Upper lobe of left lung (tissue), 4 donors: ENCODE data around the gene PDLIM5.

Experiments used
- EP300 ChIP-seq, 4 donors: sonication (generic); formaldehyde crosslinking; IDR thresholded peaks; one replicate each; pipeline ENCODE4 v1.5.1; 2017; ENCODE audit warnings: antibody characterized with exemption in 4 of 4, control low read depth in 2 of 4
- POLR2A ChIP-seq, 4 donors: fragments of 450-650 bp; IDR thresholded peaks; one replicate each; pipeline ENCODE4 v1.5.1; 2016 to 2017; ENCODE audit warnings: antibody characterized with exemption in 4 of 4, mild to moderate bottlenecking in 2 of 4
- POLR2AphosphoS5 ChIP-seq, 2 donors: sonication (generic); formaldehyde crosslinking; IDR thresholded peaks; one replicate each; pipeline ENCODE4 v1.5.1; 2017; ENCODE audit warnings: antibody characterized with exemption in 2 of 2
- TF ChIP-seq, protein P1 (sequence below), 6 experiments: fragments of 450-650 bp in 4 of 6; fragments of 200-600 bp in 2 of 6; sonication (generic) in 2 of 6; IDR thresholded peaks; one replicate each; pipeline ENCODE4 v1.5.1; 2016 to 2019; ENCODE audit warnings: antibody characterized with exemption in 6 of 6

DNA sequence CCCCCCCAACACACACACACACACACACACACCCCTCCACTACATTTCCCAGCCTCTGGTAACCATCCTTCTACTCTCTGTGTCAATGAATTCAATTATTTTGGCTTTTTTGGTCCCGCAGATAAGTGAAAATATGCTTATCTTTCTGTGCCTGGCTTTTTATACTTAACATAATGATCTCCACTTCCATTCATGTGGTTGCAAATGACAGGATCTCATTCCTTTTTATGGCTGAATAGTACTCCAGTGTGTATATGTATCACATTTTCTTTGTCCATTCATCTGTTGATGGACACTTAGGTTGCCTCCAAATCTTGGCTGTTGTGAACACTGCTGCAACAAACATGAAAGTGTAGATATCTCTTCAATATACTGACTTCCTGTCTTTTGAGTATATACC is 59.8 kb downstream of the PDLIM5 start:
- TF ChIP-seq, protein P1, sequence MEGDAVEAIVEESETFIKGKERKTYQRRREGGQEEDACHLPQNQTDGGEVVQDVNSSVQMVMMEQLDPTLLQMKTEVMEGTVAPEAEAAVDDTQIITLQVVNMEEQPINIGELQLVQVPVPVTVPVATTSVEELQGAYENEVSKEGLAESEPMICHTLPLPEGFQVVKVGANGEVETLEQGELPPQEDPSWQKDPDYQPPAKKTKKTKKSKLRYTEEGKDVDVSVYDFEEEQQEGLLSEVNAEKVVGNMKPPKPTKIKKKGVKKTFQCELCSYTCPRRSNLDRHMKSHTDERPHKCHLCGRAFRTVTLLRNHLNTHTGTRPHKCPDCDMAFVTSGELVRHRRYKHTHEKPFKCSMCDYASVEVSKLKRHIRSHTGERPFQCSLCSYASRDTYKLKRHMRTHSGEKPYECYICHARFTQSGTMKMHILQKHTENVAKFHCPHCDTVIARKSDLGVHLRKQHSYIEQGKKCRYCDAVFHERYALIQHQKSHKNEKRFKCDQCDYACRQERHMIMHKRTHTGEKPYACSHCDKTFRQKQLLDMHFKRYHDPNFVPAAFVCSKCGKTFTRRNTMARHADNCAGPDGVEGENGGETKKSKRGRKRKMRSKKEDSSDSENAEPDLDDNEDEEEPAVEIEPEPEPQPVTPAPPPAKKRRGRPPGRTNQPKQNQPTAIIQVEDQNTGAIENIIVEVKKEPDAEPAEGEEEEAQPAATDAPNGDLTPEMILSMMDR (IDR thresholded peaks at IDR 0.05): no peak
- TF ChIP-seq POLR2A (IDR thresholded peaks at IDR 0.05) (no peak), POLR2AphosphoS5 (IDR thresholded peaks at IDR 0.05) (no peak), EP300 (IDR thresholded peaks at IDR 0.05) (no peak)
